GM19328 (cell line): ENCODE measurements around the gene R3HDML.

ENCODE experiments used
- ATAC-seq: cut with Tn5 transposase; IDR thresholded peaks from one replicate; pipeline ENCODE4 v1.9.1; 2021; ENCODE audit warnings: mild to moderate bottlenecking, moderate library complexity; ENCODE audit not compliant: unreplicated experiment

The R3HDML gene

DNA sequence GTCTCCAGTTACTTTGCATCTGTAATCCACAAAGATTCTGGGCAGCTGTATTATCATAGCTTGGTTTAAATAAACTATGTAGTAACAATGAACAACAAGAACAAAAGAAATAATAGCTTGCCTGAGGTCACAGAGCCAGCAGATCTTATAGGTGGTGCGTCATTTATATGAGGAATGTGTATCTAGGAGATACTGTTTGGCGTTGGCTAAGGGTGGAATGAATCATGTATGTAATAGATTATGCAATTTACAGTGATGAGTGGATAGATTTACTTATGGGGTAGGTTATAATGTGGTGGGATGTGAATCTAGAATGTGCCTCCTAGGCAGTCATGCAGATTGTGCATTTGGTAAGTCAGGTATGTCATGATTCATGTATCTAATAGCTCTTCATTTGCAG, 61.5 kb downstream of the R3HDML start:
- no peak for ATAC-seq

GRCh38 chr20:44399446-44399845, 62.6 kb downstream of the R3HDML start:
- ATAC-seq: no peak

DNA sequence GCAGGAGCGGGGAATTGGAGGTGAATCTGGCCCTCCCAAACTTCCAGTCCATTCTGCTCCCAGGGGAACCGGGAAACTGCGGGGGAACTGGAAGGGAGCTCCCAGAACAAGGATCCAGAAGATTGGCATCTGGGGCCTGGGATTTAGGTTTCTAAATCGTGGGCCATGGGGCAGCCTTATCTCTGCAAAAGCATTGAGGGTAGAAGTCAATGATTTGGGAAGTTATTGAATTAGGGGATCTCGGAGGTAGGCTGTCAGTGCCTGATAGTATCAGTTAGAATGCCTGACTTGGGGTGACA, 63.8 kb downstream of the R3HDML start:
- ATAC-seq: no peak
